Urothelium cell line (cell line): ENCODE results near the gene AGAP1.
A peak's percentile ranks its signal among the peaks of the same experiment; 100 is the strongest.

Experiments
- DNase-seq: peaks from one replicate; pipeline ENCODE4 v3.0.0; 2011; ENCODE audit warnings: low spot score, mixed read lengths
- FAIRE-seq: peaks from 2 replicates; lab custom pipeline; 2011; peaks lifted over from hg19 to GRCh38; lab: Jason Lieb, UNC

The AGAP1 gene

GRCh38 chr2:235996419-235996818 is 502.6 kb downstream of the AGAP1 start:
- DNase-seq: no peak
- no peak for FAIRE-seq

- peak; percentile 99 for FAIRE-seq
- no peak for DNase-seq
Observed at GRCh38 chr2:235999011-235999410, 505.2 kb downstream of the AGAP1 start.

DNA sequence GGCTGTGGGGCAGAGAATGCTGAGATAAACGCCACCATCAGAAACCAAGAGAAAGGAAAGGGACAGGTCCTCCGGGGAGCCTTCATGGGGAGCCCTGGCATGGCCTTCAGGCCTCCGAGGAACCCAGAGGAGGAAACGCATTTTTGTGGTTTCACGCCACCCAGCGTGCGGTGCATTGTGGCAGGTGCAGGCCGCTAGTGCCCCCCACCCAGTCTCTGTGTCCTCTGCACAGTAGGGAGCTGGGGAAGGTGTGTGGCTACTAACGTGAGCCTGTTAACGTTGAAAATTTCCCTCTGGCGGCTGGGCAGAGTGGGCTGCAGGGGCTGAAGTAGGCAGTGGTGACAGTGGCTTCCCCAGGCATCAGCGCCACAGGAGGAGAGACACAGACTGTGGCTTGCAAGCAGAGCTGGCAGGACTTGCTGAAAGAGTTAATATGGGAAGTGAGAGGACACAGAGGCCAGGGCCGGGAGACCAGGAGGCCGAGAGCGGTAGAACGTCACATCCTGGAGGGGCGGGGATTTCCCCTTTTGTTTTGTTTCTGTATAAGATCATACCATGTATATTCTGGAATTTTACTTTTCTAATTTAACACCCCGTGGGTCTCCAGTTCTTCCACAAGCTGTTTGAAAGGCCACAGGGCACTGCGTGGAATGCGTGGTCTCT is 507.5 kb downstream of the AGAP1 start:
- FAIRE-seq: no peak
- no peak for DNase-seq

DNA sequence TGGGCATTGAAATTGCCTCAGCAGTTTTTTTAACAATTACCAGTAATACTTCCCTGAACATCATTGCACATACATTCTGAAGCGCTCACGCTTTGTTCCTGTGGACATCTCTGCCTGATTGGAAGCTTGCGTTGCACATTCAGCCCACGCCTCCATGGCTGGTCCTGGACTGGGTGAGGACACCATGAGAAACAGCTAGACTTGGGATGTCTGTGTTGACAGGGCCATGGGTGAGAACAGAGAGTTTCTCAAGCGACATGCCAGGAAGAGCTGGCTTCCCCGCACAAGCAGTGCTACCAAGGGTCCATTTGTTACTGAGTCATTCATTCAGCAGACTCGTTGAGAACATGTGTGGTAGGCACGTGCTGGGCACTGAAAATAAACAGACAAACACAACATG is 508.0 kb downstream of the AGAP1 start:
- DNase-seq (no peak), FAIRE-seq (no peak)

DNA sequence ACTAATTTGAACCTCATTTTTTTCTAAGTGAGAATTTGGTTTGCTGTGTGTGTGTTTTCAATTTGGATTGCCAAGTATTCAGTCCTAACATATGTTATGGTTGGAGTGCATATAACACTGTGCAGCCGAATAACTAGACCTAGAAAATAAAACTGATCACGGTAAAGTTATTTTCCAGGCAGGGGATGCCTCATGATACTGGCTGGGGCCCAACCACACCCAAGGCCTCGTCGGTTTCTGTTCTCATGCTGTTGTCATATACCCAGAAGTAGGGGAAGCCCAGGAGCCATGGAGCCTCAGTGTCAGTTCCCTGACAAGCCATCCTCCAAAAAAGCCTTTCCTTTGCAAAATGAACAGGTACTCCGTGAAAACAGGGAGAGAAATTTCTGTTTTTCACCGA is 514.2 kb downstream of the AGAP1 start:
- no peak for DNase-seq
- FAIRE-seq: no peak

GRCh38 chr2:236008857-236009256 is 515.0 kb downstream of the AGAP1 start:
- FAIRE-seq (no peak), DNase-seq (no peak)

DNA sequence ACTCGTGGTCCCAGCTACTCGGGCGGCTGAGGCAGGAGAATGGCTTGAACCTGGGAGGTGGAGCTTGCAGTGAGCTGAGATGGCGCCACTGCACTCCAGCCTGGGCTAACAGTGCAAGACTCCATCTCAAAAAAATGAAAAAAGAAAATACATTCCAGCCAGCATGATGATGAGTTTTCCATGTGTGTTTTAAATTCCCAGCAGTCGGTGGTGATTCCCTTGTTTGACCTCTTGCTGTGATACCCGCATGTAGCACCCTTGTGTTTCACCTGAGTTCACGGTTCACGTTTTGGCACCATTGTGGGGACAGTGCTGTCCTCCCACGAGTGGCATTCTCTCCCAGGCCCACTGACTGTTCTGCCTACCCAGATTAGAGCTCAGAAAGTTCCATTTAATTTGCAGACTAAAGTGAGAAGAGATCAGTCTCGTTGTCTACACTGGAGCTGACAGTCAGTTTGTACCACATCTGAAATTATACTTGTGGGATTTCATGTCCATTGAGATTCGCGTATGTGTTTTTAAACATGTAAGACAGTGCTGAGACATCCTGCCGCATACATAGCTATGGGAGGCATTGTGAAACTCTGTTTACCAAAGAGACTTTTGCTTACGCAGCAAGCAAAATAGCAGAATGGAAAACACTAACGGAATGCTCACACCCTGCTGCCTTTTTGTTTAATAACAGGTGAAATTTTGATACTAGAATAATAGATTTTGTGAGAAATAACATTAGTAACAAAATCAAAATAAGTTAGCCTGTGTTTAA is 517.3 kb downstream of the AGAP1 start:
- FAIRE-seq: no peak

GRCh38 chr2:236012155-236012554 is 518.3 kb downstream of the AGAP1 start:
- FAIRE-seq: no peak
- no peak for DNase-seq

More for the DNA sequence above, 517.3 kb downstream of the AGAP1 start:
- no peak for DNase-seq

DNA sequence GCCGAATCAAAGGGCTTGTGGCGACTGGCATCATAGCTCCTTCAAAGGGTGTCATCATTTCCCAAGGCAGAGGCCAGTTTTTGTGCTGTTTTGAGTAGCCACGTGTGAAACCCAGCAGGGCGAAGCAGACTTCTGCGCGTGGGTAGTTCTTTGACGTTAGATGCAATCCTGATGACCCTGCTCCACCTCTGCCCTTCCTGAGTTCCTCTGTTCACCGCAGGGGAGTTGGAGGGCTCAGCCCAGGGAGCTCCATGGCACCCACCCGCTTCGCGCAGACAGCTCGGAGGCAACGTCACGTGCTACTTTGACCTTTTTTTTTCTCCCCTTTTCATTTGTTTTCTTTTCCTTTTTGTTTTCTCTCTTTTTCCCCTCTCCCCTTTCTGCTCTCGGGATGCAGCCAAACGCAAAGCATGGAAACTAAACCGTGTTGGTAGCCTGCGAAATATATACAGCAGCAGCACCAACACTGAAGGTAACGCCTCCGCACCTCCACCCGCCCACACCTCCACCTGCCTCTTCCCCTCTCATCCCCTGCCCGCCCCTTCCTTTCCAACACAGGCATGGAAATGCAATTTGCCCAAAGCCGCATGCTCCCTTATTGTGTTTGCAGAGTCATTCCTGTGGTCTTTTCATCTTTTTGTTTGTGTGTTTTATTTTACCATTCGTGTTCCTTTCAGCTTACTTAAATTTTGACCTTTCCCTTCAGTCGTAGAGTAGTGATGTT is 520.7 kb downstream of the AGAP1 start:
- DNase-seq (no peak), FAIRE-seq (no peak)

GRCh38 chr2:236015171-236015570 is 521.3 kb downstream of the AGAP1 start:
- DNase-seq (no peak), FAIRE-seq (no peak)

DNA sequence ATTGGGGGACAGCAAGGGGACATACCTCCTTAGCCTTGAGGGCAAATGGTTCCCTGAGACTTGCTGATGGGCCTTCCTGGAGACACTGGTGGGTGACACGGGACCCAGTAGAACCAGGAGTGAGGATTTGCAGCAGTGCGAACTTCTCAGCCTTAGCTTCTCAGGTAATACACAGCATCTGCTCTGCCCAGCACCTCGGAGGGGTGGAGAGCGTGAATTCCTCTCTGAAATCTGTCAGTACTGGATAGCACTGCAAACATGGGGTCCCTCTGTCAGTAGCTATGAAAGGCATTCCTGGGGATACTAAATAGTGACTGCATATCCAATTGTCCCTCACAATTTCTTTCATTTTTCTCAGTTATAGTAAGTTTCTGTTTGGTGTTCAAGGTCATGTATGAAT is 522.7 kb downstream of the AGAP1 start:
- FAIRE-seq (no peak), DNase-seq (no peak)

GRCh38 chr2:236017446-236017845 is 523.6 kb downstream of the AGAP1 start:
- FAIRE-seq (no peak), DNase-seq (no peak)

DNA sequence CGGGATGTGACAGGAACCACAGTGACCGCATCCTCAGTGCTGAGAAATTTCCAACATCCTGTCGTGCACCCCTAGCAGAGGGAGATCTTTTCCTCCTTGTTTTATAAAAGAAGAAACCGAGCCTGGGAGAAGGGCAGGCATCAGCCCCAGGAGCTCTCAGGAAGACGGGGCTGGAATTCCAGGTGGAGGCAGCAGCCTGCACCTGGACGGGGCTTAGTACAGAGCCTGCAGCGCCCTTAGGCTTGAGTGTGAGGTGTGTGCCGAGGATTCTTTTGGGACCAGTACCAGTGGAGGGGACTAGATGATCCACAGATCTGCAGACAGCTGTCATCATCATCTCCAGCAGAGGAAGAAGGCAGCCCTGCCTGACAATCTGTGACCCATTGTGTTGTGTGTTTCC is 525.6 kb downstream of the AGAP1 start:
- DNase-seq (no peak), FAIRE-seq (no peak)

DNA sequence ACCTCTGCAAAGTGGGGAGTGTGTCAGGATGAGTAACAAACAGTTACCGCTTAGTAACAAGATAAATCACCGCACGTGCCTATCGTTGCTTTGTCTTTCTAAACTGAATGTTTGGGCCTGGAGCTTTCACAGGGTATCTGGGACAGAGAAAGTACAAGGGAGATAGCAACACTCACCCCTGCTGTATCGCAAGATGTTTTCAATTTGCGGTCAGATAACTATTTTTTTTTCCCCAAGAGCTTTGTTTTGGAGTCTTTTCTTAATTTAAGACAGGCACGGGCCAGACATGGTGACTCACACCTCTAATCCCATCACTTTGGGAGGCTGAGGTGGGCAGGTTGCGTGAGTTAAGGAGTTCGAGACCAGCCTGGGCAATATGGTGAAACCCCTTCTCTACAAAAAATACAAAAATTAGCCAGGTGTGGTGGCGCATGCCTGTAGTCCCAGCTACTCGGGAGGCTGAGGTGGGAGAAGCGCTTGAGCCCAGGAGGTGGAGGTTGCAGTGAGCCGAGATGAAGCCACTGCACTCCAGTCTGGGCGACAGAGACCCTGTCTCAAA is 527.7 kb downstream of the AGAP1 start:
- no peak for FAIRE-seq

GRCh38 chr2:236022128-236022527 is 528.3 kb downstream of the AGAP1 start:
- FAIRE-seq (no peak), DNase-seq (no peak)

More for the DNA sequence above, 527.7 kb downstream of the AGAP1 start:
- DNase-seq: no peak

- DNase-seq (no peak), FAIRE-seq (no peak)
Observed at GRCh38 chr2:236025892-236026291, 532.0 kb downstream of the AGAP1 start.

DNA sequence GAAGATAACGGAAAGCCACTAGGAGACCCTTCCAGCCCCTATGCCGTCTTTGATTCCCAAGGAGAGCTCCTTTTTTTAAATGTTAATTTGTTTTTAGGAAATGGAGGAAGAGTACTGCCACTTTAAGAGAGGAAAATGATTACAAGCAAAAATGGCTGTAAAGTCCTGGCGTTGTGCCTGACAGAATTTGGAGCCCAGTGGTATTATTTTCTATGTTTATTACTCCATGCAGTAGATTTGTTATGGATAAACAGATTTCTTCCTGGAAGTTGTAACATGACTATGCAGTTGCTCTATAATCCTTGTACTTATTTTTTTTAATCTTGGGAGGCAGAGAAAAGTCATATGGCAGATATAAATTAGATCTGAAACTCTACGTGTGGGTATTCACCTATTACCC is 533.0 kb downstream of the AGAP1 start:
- FAIRE-seq: no peak
- DNase-seq: no peak

- FAIRE-seq: no peak
- DNase-seq: no peak
Observed at GRCh38 chr2:236028066-236028465, 534.2 kb downstream of the AGAP1 start.

DNA sequence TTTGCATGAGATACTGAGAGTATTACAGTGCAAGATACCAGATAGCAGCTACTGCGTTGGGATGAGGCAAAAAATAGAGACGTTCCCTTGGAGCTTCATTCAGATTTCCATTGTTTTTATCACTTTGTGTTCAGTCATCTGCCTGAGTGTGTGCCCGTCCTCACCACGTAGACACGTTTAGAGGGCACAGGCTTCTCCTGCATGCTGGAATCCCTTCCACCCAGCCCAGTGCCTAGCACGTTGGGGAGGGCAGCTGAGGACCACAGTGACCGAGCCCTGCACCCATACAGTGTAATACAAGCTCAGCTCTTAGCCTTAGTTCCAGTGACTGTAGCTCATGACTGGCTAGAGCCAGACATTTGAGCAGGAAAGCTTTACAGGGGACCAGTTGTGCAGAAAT is 539.6 kb downstream of the AGAP1 start:
- DNase-seq (no peak), FAIRE-seq (no peak)

DNA sequence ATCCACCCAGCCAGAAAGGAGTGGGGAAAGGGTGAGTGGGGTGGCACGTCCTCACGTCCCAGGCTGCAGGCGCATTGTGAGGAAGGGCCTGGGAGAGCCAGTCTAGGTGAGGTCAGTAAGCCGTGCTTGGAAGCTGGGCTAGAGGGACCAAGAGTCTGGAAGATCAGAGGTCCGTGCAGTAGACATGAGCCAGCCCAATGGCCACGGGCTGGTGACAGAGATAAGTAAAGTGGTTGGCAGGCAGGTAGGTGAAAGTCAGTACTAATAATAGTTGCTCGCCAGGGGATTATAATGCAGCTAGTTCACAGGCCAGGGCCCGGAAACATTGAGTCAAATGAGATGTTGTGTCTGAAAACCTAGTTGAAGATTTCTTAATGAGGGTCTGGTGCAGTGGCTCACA is 541.1 kb downstream of the AGAP1 start:
- DNase-seq (no peak), FAIRE-seq (no peak)

DNA sequence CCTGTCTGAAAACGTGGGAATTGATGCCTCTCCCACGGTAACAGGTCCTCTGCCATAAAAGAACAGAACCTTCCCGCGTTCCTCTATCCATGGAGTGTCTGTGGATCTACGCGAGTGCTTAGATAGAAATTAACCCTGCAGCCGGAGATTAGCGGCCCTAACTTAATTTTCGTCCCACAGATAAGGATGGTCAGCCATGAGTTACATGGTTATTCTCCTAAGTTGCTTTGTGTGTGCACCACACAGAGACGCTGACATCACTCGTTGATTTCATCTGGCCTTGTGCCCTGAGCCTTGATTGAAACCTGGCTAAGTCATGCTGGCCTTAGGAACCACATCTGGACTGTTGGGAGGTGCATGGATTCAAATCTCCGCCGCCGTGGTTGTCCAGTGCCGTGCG is 542.2 kb downstream of the AGAP1 start:
- FAIRE-seq (no peak), DNase-seq (no peak)

- no peak for FAIRE-seq
- no peak for DNase-seq
Observed at GRCh38 chr2:236038096-236038495, 544.3 kb downstream of the AGAP1 start.
